NCI-H748 treated with DMSO at 0.1 percent for 48 hours (cell line): Measurements from ENCODE around the gene SFPQ.
"Not testable (repeated sequence)": the region's sequence is repeated elsewhere in the genome, so short reads cannot be mapped to it uniquely, and the experiment has no call there.

Source experiments
- DNase-seq: peaks from one replicate; lab custom pipeline; 2025; lab: John Stamatoyannopoulos, UW

The SFPQ gene

DNA sequence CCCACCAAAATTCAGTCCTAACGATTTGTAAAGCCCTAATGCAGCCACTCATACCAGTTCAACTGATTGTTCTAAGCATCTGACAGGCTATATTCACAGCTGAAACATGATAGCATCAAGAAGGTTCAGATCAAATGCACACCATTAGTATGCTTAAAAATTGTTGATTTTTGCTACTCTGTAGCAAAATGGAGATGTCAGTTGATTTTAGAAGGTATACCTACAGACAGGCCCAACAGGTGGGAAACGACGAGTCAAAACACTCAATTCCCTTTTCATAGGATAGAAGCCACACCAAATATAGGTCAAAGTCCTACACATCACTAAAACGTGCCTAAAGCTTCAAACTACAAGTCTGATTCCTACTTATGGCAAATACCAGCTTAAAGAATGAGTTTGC, 6.7 kb downstream of the SFPQ start:
- no peak for DNase-seq

DNA sequence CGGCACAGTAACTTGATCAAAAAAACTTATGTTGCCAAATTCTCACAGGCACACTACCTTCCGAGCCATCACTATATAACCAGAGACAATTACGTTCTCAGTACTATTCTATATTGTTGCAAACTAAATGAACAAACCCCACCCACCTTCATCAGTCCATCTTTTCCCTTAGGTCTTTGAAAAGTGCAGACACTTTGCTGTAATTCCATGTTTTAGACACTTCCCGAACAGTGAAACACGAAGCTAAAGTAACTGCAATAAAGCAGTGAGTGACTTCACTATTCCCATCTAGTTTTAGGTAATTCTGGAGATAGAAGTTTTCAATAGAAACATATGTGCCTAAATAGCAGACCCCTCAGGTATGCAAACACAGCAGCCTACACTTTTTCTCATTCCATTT, 7.7 kb downstream of the SFPQ start:
- no peak for DNase-seq

DNA sequence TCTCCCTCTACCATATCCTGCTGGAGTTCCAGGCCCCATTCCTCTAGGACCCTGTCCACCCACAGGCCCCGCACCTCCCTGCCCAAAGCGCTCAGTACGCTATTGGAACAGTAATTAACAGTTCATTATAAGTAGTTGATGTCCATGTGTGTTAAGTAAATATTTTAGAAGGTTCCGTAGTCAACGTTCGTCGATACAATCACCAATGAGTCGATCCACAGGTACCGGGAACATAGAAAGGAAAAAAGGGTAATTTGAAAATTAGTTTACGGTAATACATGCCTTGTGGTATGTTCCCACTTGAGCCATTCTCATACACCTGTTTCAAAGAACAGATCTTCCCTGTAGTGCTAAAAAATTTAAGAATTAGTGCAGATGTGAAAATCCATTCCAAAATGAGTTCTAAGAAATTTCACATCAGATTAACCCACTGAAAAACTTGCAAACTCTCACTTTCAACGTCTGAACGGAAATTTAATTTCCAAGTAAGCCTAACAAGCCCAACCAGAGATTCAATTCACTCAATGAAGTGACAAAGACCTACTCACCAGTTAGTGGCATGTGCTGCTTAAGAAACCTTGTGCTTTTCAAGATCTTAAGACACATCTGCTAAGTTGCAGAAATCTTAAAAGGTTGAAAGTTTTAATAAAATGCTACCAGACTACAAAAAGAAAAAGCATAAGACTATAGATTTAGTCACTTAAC, 8.3 kb downstream of the SFPQ start:
- DNase-seq = no peak

DNA sequence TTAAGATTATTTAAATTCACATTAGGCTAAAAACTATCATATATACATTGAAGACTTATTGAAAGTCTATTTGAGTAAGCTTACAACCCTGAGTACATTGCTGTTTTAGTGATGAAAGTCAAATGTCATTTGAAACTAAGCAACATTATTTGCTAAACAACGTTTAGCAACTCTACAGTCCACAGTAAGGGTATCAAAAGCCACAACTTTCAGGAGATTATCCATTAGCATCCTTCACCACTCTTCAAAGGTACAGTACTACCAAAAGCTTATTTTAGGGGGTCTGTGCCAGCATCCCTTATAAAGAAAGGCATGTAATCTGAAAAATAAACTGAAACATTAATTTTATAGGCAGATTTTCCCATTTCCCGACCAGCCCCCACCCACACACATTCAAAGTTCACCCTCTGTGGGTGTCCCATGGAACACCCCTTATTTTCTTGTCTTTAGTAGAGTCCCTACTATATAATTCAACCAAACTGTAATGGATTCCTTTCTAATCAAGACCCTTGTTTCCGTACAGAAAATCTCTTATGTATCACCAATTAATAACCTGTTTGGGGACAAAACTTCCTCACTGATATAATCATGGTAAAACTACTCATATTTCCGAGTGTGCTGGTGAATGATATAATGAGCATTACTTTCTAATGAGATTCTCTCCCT, 11.0 kb downstream of the SFPQ start:
- DNase-seq = no peak

DNA sequence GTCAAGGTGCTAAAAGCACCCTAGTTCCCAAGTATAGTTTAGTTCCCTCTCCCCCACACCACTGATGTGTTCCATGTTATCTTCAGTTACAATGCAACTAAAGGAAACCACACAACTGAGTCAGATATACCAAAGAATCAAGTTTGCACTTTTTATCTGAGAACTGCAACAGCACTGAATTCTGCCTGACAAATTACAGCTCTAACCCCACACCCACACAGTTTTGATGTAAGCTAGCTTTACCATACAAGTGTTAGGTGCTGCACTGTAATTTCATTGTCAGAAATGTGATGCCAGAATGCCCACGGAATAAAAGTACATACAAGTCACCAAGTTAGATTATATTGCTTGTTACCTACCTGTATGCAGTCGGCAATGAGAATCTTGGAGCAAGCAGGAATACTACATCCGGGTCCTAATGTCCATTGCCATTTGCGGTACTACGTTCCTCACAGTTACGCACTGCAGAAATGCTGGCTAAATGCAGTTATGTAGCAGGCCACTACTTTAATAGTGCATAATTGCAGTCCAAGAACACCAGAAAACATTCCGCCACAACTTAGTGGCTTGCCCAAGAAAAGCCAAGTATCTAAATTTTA, 12.1 kb downstream of the SFPQ start:
- DNase-seq = no peak

DNA sequence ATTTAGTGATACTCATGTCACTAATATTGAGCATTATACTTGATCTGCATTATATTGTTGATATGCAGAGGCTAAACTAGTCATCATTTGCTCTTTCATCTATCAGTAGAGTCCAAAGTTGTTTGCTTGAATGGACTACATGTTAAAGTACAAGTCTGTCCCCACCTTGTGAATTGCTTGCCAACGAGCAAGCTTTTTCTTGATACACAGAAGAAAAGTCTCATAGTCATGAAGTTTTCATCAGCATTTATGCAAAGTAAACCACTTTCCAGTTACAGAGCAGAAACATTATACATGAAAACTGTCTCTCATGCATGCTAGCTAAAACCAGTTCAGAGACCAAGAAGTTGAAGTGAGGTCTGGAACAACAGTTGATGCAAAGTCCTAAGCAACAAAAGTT, 13.0 kb downstream of the SFPQ start:
- no peak for DNase-seq

DNA sequence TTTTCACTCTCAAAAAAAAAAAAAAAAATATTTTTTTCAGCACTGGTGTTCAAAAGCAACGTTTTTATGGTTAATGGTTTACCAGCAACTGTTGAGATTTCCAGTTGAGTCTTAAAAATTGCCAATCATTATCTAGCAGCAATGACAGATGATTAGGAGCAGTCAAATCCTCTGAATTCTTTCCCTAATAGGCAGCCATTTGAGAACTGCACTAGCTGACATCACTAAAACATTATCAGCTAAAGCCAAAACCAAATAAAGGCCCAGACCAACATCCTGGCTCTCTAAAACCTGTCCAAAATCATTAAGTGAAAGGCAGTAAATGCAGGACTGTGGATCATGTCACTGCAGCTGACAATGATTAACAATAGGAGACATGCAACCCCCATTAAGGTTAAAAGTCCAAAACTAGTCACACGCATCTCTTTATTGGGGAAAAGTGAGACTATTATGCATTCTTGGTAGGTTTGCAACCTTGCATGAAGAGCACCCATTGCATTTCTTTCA, 14.0 kb downstream of the SFPQ start:
- no peak for DNase-seq

DNA sequence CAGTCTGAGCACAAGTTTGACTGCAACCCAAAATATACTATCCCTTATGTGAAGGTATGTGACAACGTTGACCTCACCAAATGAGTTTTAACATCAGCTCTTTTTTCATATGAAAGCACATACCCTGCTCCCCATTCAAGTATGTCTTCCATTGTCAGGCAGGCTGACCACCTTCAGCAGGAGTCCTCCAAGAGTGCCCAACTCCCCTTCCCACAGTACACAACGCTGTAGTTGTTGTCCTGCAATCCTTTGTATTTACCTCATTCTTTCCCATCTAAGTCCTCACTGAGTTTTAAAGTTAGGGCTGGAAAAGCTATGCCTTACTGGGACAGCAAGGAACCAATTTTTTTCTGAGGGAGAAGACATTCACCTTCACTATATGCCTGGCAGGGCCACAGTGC, 14.7 kb downstream of the SFPQ start:
- DNase-seq = no peak

DNA sequence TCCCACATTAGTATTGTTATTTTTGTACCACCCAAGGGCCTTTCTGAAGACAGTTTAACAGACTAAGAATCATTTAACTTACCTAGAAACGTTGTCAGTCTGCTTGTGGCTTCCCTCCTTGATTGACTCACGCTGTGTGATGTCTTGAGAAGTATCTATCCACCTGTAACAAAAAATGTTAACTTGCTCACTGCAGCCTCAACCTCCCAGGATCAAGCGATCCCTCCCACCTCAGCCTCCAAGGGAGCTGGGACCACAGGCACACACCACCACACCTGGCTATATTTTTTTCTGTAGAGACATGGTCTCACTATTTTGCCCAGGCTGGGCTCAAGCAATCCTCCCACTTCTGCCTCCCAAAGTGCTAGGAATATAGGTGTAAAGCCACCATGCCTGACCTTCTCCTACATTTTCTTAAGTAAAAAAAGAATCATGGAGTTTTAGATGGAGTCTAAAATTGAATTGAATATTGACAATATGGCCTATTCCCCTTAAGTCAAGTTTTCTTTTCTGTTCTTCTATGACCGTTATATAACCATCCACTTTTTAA, 15.6 kb downstream of the SFPQ start:
- no peak for DNase-seq

DNA sequence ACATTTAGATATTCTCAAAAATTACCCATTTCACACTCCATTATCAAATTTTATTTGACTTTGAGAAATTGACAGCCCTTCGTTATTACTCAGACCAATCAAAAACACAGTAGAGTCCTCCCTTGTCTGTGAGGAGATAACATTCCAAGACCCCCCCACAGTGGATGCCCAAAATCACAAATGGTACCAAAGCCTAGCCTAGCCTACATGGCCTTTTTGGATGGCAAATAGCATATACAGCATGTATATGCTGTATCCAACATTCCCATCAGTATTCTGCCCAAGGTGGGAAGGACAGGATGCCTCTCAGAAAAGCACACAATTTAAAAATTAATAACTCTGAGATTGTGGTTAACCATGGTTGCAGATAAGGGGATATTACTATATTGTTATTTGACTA, 17.3 kb downstream of the SFPQ start:
- no peak for DNase-seq

DNA sequence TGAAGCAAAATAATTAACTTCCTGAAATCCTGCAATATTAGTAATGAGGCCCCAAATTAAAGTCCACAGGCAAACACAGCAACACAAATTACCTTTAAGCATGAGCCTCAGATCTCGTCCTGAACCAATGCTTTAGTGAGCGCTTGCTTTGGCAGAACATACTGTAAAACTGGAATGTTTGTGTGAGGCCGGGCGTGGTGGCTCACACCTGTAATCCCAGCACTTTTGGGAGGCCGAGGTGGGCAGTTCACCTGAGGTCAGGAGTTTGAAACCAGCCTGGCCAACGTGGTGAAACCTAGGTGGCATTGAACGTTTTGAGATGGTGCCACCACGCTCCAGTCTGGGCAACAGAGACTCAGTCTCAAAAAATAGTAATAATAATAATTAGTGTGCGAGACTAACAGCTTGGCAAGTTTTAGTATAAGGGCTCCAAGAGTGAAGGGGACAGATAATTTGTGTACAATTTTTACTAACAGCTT, 17.8 kb downstream of the SFPQ start:
- DNase-seq = no peak

DNA sequence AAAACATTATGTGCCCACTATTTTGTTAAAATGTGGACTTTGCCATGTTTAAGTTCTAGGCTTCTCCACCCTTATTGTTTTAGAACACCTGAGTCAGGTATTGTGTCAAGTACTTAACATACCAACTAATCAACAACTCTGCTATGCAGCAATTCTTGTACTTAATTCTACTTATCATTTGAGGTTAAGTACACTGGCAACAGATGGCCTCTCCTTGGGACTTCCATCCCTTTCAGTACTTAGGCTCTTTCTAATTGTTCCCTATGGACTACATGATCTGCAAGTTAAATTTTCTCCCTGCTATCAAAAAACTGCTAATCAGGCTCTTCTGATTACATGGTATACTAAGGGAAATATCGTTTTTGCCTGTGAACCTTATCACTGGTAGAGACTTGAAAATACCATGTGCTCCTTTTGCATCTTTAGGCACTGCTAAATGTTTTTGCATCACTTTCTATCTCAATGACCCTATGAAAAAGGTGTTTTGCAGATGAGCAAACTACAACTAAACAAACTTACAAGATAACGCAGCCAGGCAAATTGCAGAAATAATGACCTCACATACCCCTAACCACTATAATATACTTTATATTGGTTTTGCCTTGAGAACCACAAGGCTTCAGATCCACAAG, 18.9 kb downstream of the SFPQ start:
- peak; percentile 2 for DNase-seq

DNA sequence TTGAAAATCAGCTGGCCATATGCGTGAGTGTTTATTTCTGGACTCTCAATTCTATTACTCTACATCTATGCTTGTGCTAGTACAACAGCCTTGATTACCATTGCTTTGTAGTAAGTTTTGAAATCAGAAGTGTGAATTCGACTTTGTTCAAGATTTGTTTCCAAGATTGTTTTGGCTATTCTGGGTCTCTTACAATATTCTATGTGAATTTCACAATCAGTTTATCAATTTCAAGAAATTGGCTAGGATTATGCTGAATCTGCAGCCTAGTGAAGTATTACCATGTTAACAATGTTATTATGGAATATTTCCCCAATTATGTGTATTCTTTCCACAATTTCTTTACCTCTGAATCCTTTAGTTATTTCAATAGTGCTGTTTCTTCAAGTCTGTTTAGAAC, 19.5 kb downstream of the SFPQ start:
- DNase-seq = no peak

DNA sequence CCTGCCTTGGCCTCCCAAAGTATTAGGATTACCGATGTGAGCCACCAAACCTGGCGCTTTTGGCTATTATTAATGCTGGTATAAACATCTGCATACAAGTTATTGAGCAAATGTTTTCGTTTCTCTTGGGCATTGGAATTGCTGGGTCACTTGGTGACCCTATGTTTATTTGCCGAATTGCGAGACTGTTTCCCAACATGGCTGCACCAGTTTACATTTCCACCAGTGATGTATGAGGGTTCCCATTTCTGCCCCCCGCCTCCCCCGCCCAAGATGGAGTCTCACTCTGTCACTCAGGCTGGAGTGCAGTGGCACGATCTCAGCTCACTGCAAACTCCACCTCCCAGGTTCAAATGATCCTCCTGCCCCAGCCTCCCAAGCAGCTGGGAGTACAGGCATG, 20.9 kb downstream of the SFPQ start:
- no peak for DNase-seq

DNA sequence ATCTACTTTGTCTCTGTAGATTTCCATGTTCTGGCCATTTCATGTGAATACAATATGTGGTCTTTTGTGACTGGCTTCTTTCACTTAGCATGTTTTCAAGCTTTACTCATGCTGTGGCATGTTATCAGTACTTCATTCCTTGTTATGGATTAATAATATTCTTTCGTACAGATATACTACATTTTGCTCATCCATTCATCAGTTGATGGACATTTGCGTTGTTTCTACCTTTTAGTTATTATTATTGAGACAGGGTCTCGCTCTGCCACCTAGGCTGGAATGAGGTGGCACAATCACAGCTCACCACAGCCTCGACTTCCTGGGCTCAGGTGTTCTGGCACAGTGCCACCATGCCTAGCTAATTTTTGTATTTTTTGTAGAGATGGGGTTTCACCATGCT, 21.4 kb downstream of the SFPQ start:
- DNase-seq = no peak

DNA sequence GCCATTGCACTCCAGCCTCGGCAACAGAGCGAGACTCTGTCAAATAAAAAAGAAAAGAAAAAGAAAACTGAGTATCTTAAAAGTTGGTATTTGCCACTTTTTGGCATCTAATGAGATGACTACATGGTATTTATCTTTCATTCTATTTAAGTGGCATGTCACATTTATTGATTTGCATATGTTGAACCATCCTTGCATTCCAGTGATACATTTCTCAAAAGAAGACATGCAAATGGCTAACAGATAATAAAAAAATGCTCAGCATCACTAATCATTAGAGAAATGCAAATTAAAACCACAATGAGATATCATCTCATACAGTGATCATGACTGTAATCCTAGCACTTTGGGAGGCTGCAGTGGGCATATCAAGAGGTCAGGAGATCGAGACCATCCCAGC, 28.1 kb downstream of the SFPQ start:
- no peak for DNase-seq

DNA sequence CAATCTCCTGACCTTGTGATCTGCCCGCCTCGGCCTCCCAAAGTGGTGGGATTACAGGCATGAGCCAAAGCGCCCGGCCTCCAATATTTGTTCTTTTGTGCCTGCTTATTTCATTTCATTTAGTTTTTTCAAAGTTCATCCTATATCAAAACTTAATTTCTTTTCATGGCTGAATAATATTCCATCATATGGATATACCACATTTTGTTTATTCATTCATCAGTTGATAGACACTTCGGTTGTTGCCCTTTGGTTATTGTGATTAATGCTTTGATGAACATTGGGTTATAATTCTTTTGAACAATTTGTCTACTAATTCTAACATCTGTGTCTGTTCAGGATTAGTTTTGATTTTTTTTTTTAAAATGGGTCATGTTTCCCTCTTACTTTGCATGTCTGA, 41.7 kb downstream of the SFPQ start:
- DNase-seq = no peak

DNA sequence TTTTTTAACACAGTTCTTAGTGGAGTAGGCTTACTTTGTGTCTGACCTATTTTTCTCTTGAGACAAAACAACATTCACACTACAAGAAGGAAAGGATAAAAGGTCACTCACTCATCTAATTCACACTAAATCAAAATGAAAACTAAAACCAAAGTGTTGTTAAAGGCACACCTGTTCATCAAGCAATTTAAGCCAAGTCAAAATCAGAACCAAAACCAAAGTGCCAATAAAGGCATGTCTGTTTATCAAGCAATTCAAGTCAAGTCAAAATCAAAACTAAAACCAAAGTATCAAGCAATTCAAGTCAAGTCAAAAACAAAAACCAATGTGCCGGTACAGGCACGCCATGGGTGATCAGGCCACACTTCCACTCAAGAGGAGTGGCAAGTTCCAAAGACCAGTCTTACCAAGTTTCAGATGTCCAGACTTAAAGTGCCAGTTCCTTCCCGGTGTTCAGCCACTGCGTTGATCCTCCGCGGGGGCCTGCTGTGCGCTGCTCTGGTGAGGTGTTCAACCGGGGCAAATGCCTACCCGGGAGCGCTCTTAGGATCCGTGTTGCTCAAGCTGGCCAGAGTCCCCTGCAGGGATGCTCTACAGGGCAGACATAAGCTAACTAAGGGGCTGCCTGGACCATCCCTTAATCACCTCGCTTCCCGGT, 46.9 kb downstream of the SFPQ start:
- DNase-seq = not testable (repeated sequence)

DNA sequence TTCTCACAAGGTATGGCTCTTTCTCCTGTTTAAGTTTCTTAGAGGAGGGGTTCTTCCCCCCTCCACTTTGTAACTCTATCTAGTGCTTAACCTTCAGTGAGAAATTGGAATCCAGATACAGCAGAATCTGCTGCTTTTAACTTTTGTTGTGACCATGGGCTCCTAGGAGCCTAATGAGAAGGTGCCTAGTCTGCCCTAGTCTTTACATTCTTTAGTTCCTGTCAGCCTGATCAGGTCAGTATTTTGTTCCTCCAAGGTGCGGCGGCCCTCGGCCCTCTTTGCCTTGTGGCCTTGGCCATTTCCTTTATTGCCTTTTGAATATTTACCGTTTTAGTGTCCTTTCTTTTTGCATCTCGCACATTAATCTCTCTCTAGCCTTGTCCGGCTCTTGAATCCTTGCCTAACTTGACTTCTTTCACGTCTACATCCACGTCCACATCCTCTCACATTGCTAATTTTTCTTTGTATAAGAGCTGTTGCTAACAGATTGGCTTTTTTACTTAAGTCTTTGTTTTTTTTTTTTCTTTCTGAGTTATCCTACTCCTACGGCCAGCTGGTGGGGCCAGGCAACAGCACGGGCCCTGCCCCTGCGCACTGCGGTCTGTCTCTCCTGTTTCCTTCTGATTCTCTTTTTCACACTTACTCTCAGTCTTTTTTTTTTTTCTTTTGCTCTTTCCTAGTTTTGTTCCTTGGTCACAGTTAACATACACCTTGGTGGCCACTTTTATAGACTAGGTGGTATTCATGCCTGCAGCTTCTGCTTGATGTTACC, 49.0 kb downstream of the SFPQ start:
- no peak for DNase-seq

DNA sequence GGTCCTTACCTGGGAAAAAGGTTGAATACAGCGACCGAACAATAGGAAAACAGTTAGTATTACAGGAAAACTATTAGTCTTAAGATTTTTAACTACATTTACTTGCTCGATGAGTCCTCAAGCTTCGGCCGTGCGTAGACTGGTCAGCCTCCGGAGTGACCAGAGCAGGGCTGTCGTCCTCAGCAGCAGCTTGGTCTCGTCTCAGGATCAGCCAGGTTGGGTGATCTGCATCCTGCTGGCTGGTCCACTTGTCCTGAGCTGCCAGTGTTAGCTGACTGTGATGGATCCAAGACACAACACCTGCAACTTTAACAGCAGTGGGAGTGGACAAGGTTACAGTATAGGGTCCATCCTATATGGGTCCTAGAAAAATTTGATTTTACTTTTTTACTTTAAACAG, 50.2 kb downstream of the SFPQ start:
- DNase-seq = not testable (repeated sequence)

DNA sequence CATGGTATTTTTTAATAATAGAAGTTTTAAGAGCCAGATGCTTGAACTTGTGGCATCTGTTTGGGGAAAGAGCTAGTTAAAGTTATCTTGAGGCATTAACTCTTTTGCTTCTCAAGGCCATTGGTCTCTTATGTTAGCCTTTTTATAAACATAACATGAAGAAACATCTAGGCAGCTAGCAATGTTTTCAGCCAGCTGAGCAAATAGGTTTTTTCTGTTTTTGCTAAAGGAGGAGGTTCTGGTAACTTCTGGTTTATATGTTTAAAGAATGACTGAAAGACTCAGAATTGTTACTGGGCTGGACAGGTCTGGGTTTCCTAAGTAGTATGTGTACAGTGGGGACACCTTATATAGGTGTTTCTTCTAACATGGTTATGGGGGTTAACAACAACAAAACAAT, 50.7 kb downstream of the SFPQ start:
- not testable (repeated sequence) for DNase-seq
